NCI-H345 treated with DMSO at 0.1 percent for 48 hours (cell line): Measurements from ENCODE around the gene CWC15.
"Not testable (repeated sequence)": the region's sequence is repeated elsewhere in the genome, so short reads cannot be mapped to it uniquely, and the experiment has no call there.

Source experiments
- DNase-seq: peaks from one replicate; lab custom pipeline; 2025; ENCODE audit not compliant: unreplicated experiment; lab: John Stamatoyannopoulos, UW

Gene CWC15

GRCh38 chr11:94922321-94923003, 50.9 kb downstream of the CWC15 start:
- no peak for DNase-seq

DNA sequence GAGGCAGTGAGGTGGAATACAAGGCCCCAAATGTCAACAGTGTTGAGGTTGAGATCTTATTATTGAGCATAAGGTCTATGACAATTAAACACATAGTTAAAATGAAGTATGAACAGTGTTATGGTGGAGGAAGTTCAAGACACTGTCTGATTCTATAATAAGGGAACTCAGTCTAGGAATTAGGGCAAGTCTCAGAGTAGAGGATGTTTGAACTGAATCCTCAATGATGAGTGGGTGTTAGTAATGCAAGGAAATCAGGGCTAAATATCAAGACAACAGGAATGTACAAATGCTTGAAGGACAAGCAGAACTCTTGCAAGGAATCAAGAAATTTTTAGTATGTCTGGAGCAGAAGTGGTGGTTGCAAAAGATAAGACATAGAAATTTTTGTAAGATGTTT, 53.0 kb downstream of the CWC15 start:
- DNase-seq, result no peak

DNA sequence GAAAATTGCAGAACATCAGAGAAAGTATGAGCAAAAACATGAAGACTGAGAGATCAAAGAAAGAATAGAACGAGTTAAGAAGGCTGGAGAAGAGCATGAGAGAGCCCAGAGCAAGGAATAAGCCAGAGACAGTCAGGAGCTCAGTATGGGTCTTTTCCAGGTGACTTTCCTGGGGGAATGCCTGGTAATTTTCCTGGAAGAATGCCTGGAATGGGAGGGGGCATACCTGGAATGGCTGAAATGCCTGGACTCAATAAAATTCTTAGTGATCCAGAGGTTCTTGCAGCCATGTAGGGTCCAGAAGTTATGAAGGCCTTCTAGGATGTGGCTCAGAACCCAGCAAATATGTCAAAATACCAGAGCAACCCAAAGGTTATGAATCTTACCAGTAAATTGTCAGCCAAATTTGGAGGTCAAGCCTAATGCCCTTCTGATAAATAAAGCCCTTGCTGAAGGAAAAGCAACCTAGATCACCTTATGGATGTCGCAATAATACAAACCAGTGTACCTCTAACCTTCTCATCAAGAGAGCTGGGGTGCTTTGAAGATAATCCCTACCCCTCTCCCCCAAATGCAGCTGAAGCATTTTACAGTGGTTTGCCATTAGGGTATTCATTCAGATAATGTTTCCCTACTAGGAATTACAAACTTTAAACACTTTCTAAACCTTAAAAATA, 59.5 kb downstream of the CWC15 start:
- not testable (repeated sequence) for DNase-seq

- no peak for DNase-seq
Observed at GRCh38 chr11:94912806-94913205, 60.5 kb downstream of the CWC15 start.
